OCI-LY1 (cell line): ENCODE data around the gene ARFGAP3.

Experiments
- H2AFZ ChIP-seq: fragments of 200-600 bp; sonication (generic), shearing (Covaris generic); 2 replicates; pipeline ENCODE4 v1.6.0; 2014; ENCODE audit warnings: antibody characterized with exemption, mild to moderate bottlenecking, low read length
- H3F3A ChIP-seq: fragments of 200-600 bp; sonication (generic), shearing (Covaris generic); 2 replicates; pipeline ENCODE4 v1.6.0; 2014; ENCODE audit warnings: mild to moderate bottlenecking, antibody characterized with exemption, low read length, moderate library complexity; ENCODE audit not compliant: insufficient read depth
- H3K27ac ChIP-seq: fragments of 200-600 bp; sonication (generic); 2 replicates; pipeline ENCODE4 v1.5.1; 2014; ENCODE audit warnings: low read length, mixed run types, mild to moderate bottlenecking, low read depth; ENCODE audit not compliant: poor library complexity, severe bottlenecking
- H3K27me3 ChIP-seq: fragments of 200-600 bp; sonication (generic); 2 replicates; pipeline ENCODE4 v1.6.0; 2014; ENCODE audit warnings: antibody characterized with exemption, mild to moderate bottlenecking, low read length, moderate library complexity; ENCODE audit not compliant: insufficient read depth
- H3K36me3 ChIP-seq: fragments of 200-600 bp; sonication (generic); 2 replicates; pipeline ENCODE4 v1.6.1; 2014; ENCODE audit warnings: mild to moderate bottlenecking, antibody characterized with exemption, low read length, moderate library complexity, mixed read lengths; ENCODE audit not compliant: insufficient read depth
- H3K4me1 ChIP-seq: fragments of 200-600 bp; sonication (generic); 2 replicates; pipeline ENCODE4 v1.5.1; 2014; ENCODE audit warnings: mild to moderate bottlenecking, low read length, moderate library complexity; ENCODE audit not compliant: insufficient read depth, severe bottlenecking
- H3K4me2 ChIP-seq: fragments of 200-600 bp; sonication (generic), shearing (Covaris generic); 2 replicates; pipeline ENCODE4 v1.6.1; 2014; ENCODE audit warnings: low read length
- H3K4me3 ChIP-seq: fragments of 200-600 bp; sonication (generic); 2 replicates; pipeline ENCODE4 v1.5.1; 2014; ENCODE audit warnings: low read length, low read depth, mild to moderate bottlenecking, mixed read lengths; ENCODE audit not compliant: poor library complexity, severe bottlenecking
- H3K79me2 ChIP-seq: fragments of 200-600 bp; shearing (Covaris generic); 2 replicates; pipeline ENCODE4 v1.6.1; 2016; ENCODE audit warnings: mixed run types, low read length, mixed read lengths; ENCODE audit not compliant: insufficient read depth
- H3K9ac ChIP-seq: fragments of 200-600 bp; sonication (generic), shearing (Covaris generic); 2 replicates; pipeline ENCODE4 v1.6.1; 2014; ENCODE audit warnings: mild to moderate bottlenecking, low read length, mixed read lengths
- H3K9me2 ChIP-seq: fragments of 200-600 bp; sonication (generic), shearing (Covaris generic); 2 replicates; pipeline ENCODE4 v1.6.1; 2014; ENCODE audit warnings: low read depth, mild to moderate bottlenecking, low read length, mixed read lengths
- H3K9me3 ChIP-seq: fragments of 200-600 bp; shearing (Covaris generic); 2 replicates; pipeline ENCODE4 v1.6.1; 2014; ENCODE audit warnings: low read length, mixed read lengths
- H4K20me1 ChIP-seq: fragments of 200-600 bp; sonication (generic), shearing (Covaris generic); 2 replicates; pipeline ENCODE4 v1.6.0; 2016; ENCODE audit warnings: mild to moderate bottlenecking, low read length; ENCODE audit not compliant: insufficient read depth
- CTCF ChIP-seq: fragments of 200-600 bp; sonication (generic), shearing (Covaris generic); IDR thresholded peaks from 2 replicates; pipeline ENCODE4 v1.5.1; 2017; ENCODE audit warnings: mild to moderate bottlenecking, antibody characterized with exemption, low read length, moderate library complexity, mixed read lengths
- EZH2 ChIP-seq: fragments of 200-600 bp; sonication (generic), shearing (Covaris generic); IDR thresholded peaks from 2 replicates; pipeline ENCODE4 v1.8.0; 2017; ENCODE audit warnings: borderline replicate concordance, mixed run types, mild to moderate bottlenecking, antibody characterized with exemption, low read length, moderate library complexity, mixed read lengths

The ARFGAP3 gene

GRCh38 chr22:42747701-42748513, 109.2 kb downstream of the ARFGAP3 start:
- no peak overlapping the region for H3K9ac ChIP-seq

More at GRCh38 chr22:42747701-42748513, 109.2 kb downstream of the ARFGAP3 start:
- Histone ChIP-seq H2AFZ (no peak overlapping the region), H3K27me3 (peaks cover 5% of the 10 kb centered on the region; the same call in 1 of the 2 replicates), H3K9me3 (no peaks in the 10 kb centered on the region), H3F3A (no peaks in the 10 kb centered on the region), H3K9me2 (no peaks in the 10 kb centered on the region), H3K4me1 (no peaks in the 10 kb centered on the region), H4K20me1 (no peaks in the 10 kb centered on the region), H3K36me3 (no peaks in the 10 kb centered on the region), H3K4me3 (no peak overlapping the region), H3K4me2 (no peak overlapping the region), H3K79me2 (no peaks in the 10 kb centered on the region), H3K27ac (no peak overlapping the region)
- TF ChIP-seq CTCF, result no peak
- no peak for TF ChIP-seq EZH2
